HepG2 (cell line): ENCODE measurements around the gene RCOR1. TPM values are rescaled to one million over a fixed set of nuclear protein-coding genes. Genes with fewer than 3 reads are reported as not detected.

ENCODE experiments used
- HIVEP1 ChIP-seq: sonication (generic); formaldehyde crosslinking; IDR thresholded peaks from 2 replicates; pipeline ENCODE4 v1.4.0; 2020; ENCODE audit warnings: mild to moderate bottlenecking, missing genetic modification reagents
- HOXA7 ChIP-seq: sonication (generic); formaldehyde crosslinking; IDR thresholded peaks from 2 replicates; pipeline ENCODE4 v1.8.1; 2022; ENCODE audit warnings: mild to moderate bottlenecking, missing genetic modification reagents, moderate library complexity
- MEIS1 ChIP-seq: sonication (generic); formaldehyde crosslinking; IDR thresholded peaks from 2 replicates; pipeline ENCODE4 v1.9.0; 2021; ENCODE audit warnings: mild to moderate bottlenecking, missing genetic modification reagents, moderate library complexity, borderline replicate concordance
- MXI1 ChIP-seq: IDR thresholded peaks from 3 replicates; pipeline ENCODE4 v1.6.1; 2012; ENCODE audit warnings: low read depth, low read length, inconsistent platforms, borderline replicate concordance
- NFATC3 ChIP-seq: sonication (generic); formaldehyde crosslinking; IDR thresholded peaks from 2 replicates; pipeline ENCODE4 v1.5.1; 2020; ENCODE audit warnings: mild to moderate bottlenecking, missing genetic modification reagents
- SAFB2 ChIP-seq: sonication (generic); formaldehyde crosslinking; IDR thresholded peaks from 2 replicates; pipeline ENCODE4 v1.5.1; 2020; ENCODE audit warnings: missing genetic modification reagents, low read depth, mild to moderate bottlenecking, borderline replicate concordance
- ZNF124 ChIP-seq: sonication (generic); formaldehyde crosslinking; IDR thresholded peaks from 2 replicates; pipeline ENCODE4 v1.4.0; 2020; ENCODE audit warnings: missing genetic modification reagents
- ZNF292 ChIP-seq: sonication (generic); formaldehyde crosslinking; IDR thresholded peaks from 2 replicates; pipeline ENCODE4 v1.8.1; 2022; ENCODE audit warnings: mild to moderate bottlenecking, low read depth, missing genetic modification reagents, borderline replicate concordance
- ZNF543 ChIP-seq: sonication (generic); formaldehyde crosslinking; IDR thresholded peaks from 2 replicates; pipeline ENCODE4 v1.4.0; 2020; ENCODE audit warnings: mild to moderate bottlenecking, missing genetic modification reagents
- ZNF614 ChIP-seq: IDR thresholded peaks from 2 replicates; pipeline ENCODE4 v1.6.1; 2018; ENCODE audit warnings: missing biosample characterization, missing genetic modification reagents, inconsistent platforms, borderline replicate concordance
- ZNF670 ChIP-seq: sonication (generic); formaldehyde crosslinking; IDR thresholded peaks from 2 replicates; pipeline ENCODE4 v1.8.0; 2022; ENCODE audit warnings: mild to moderate bottlenecking, missing genetic modification reagents, borderline replicate concordance
- ZNF781 ChIP-seq: sonication (generic); formaldehyde crosslinking; IDR thresholded peaks from 2 replicates; pipeline ENCODE4 v1.5.1; 2020; ENCODE audit warnings: borderline replicate concordance, mild to moderate bottlenecking, missing genetic modification reagents; ENCODE audit errors: not compliant biosample characterization
- ZSCAN9 ChIP-seq: IDR thresholded peaks from 2 replicates; pipeline ENCODE4 v1.6.1; 2016; ENCODE audit warnings: borderline replicate concordance
- polyA plus RNA-seq, 8 experiments: library from polyadenylated mRNA; depleted of rRNA in 3 of 8; stranded (reverse) in 7 of 8; unstranded in 1 of 8; fragments of >200 nt; fragmentation: Illumina TruSeq in 4 of 8; extraction: Trizol in 4 of 8; gene quantifications; 2 replicates each; pipeline versions ENCODE4 v1.2.1 to v1.2.3, GENCODE V29; 2011 to 2016; ENCODE audit warnings: low read depth in 4 of 8, missing spikeins in 1 of 8, mixed read lengths in 1 of 8; ENCODE audit not compliant: insufficient read depth in 1 of 8
- total RNA-seq, 5 experiments: library from RNA; depleted of rRNA; stranded (reverse); fragments of >200 nt; fragmentation: Illumina TruSeq; extraction: Trizol; gene quantifications; 2 replicates each; pipeline ENCODE4 v1.2.3, GENCODE V29; 2016; ENCODE audit warnings: low read depth in 1 of 5
- TF ChIP-seq, protein P1 (sequence below): sonication (generic); formaldehyde crosslinking; IDR thresholded peaks from 2 replicates; pipeline ENCODE4 v1.5.1; 2020; ENCODE audit warnings: missing genetic modification reagents, mild to moderate bottlenecking, borderline replicate concordance
- TF ChIP-seq, protein P2 (sequence below): IDR thresholded peaks from 2 replicates; pipeline ENCODE4 v1.6.1; 2012; ENCODE audit warnings: low read length, improper control_type of control experiment
- TF ChIP-seq, protein P3 (sequence below): sonication (generic); formaldehyde crosslinking; conservative IDR thresholded peaks from 2 replicates; pipeline ENCODE4 v1.4.0; 2020; ENCODE audit warnings: mild to moderate bottlenecking, missing genetic modification reagents, moderate library complexity
- TF ChIP-seq, protein P4 (sequence below): IDR thresholded peaks from 2 replicates; pipeline ENCODE4 v1.6.1; 2016; ENCODE audit warnings: low read depth, borderline replicate concordance

Gene RCOR1
- total and polyA plus RNA-seq, 2 of the 13 experiments (the other 11 are each of a cell fraction or from before 2014, with no cell fraction given): 10.2 to 11.1 TPM

DNA sequence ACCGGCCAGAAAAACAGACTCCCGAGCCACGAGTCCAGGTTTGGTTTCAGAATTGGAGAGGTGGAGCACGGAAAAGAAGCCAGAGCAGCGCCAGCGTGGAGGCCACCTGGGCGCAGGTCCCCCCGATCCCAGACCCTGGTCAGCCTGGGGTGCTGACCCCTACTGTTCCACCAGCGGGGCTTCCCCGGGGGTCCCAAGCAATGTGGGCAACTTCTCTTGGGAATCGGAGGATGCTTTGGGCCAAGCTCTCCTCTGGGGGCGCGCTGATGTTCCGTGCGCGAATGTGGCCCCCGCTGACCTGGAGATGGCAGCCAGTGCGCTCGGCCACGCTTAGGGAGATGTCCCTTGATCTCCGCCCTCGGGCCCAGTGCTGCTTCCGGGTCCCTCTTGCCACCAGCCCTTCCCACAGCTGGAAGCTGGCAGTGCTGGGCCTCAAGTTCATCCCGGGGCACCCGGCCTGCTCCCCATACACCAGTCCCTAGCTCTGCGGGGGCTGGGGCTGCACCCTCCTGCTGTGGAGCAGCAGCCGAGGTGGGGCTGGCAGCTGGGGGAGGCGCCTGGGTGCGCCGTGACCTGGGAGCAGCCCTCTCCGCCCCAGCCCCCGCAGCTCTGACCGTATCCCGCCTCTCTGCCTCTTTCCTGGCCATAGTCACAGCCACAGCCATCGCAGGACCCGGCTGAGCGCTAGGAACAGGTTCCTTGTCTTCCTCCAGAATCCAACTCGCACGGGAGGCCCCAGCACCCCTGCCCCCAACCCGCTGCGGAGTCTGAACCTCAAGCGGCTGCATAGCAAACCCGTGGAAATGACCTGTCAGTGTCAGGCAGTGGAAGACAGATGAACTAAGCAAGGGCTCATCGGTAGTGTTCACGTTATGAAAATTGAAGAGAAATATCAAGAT is 91.2 kb downstream of the RCOR1 start (continued):
- TF ChIP-seq, protein P1, sequence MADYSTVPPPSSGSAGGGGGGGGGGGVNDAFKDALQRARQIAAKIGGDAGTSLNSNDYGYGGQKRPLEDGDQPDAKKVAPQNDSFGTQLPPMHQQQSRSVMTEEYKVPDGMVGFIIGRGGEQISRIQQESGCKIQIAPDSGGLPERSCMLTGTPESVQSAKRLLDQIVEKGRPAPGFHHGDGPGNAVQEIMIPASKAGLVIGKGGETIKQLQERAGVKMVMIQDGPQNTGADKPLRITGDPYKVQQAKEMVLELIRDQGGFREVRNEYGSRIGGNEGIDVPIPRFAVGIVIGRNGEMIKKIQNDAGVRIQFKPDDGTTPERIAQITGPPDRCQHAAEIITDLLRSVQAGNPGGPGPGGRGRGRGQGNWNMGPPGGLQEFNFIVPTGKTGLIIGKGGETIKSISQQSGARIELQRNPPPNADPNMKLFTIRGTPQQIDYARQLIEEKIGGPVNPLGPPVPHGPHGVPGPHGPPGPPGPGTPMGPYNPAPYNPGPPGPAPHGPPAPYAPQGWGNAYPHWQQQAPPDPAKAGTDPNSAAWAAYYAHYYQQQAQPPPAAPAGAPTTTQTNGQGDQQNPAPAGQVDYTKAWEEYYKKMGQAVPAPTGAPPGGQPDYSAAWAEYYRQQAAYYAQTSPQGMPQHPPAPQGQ (CRISPR knock-in tag): no peak
- peak; percentile 94 for TF ChIP-seq ZNF543
- TF ChIP-seq SAFB2: 0 out of 2 replicates have a peak, but pooled peaks have one; percentile 50
- TF ChIP-seq, protein P2, sequence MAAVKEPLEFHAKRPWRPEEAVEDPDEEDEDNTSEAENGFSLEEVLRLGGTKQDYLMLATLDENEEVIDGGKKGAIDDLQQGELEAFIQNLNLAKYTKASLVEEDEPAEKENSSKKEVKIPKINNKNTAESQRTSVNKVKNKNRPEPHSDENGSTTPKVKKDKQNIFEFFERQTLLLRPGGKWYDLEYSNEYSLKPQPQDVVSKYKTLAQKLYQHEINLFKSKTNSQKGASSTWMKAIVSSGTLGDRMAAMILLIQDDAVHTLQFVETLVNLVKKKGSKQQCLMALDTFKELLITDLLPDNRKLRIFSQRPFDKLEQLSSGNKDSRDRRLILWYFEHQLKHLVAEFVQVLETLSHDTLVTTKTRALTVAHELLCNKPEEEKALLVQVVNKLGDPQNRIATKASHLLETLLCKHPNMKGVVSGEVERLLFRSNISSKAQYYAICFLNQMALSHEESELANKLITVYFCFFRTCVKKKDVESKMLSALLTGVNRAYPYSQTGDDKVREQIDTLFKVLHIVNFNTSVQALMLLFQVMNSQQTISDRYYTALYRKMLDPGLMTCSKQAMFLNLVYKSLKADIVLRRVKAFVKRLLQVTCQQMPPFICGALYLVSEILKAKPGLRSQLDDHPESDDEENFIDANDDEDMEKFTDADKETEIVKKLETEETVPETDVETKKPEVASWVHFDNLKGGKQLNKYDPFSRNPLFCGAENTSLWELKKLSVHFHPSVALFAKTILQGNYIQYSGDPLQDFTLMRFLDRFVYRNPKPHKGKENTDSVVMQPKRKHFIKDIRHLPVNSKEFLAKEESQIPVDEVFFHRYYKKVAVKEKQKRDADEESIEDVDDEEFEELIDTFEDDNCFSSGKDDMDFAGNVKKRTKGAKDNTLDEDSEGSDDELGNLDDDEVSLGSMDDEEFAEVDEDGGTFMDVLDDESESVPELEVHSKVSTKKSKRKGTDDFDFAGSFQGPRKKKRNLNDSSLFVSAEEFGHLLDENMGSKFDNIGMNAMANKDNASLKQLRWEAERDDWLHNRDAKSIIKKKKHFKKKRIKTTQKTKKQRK: no peak
- TF ChIP-seq ZNF124 (CRISPR knock-in tag): no peak
- TF ChIP-seq MEIS1 (CRISPR knock-in tag): 0 out of 2 replicates have a peak, but pooled peaks have one; percentile 80
- peak; percentile 38; the same call in 1 of the 2 replicates for TF ChIP-seq ZNF614 (CRISPR knock-in tag)
- peak; percentile 82; the same call in 1 of the 2 replicates for TF ChIP-seq ZNF292 (CRISPR knock-in tag)
- no peak for TF ChIP-seq NFATC3 (CRISPR knock-in tag)
- TF ChIP-seq MXI1: peak; percentile 54; the same call in 1 of the 3 replicates
- no peak for TF ChIP-seq ZSCAN9 (CRISPR knock-in tag)
- TF ChIP-seq, protein P3, sequence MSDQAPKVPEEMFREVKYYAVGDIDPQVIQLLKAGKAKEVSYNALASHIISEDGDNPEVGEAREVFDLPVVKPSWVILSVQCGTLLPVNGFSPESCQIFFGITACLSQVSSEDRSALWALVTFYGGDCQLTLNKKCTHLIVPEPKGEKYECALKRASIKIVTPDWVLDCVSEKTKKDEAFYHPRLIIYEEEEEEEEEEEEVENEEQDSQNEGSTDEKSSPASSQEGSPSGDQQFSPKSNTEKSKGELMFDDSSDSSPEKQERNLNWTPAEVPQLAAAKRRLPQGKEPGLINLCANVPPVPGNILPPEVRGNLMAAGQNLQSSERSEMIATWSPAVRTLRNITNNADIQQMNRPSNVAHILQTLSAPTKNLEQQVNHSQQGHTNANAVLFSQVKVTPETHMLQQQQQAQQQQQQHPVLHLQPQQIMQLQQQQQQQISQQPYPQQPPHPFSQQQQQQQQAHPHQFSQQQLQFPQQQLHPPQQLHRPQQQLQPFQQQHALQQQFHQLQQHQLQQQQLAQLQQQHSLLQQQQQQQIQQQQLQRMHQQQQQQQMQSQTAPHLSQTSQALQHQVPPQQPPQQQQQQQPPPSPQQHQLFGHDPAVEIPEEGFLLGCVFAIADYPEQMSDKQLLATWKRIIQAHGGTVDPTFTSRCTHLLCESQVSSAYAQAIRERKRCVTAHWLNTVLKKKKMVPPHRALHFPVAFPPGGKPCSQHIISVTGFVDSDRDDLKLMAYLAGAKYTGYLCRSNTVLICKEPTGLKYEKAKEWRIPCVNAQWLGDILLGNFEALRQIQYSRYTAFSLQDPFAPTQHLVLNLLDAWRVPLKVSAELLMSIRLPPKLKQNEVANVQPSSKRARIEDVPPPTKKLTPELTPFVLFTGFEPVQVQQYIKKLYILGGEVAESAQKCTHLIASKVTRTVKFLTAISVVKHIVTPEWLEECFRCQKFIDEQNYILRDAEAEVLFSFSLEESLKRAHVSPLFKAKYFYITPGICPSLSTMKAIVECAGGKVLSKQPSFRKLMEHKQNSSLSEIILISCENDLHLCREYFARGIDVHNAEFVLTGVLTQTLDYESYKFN (CRISPR knock-in tag): peak; percentile 69
- TF ChIP-seq HIVEP1: peak; percentile 34; the same call in 1 of the 2 replicates
- 0 out of 2 replicates have a peak, but pooled peaks have one; percentile 46 for TF ChIP-seq ZNF670
- no peak for TF ChIP-seq HOXA7 (CRISPR knock-in tag)
- TF ChIP-seq, protein P4, sequence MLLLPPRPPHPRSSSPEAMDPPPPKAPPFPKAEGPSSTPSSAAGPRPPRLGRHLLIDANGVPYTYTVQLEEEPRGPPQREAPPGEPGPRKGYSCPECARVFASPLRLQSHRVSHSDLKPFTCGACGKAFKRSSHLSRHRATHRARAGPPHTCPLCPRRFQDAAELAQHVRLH (CRISPR knock-in tag): peak; percentile 34; the same call in 1 of the 2 replicates
- peak; percentile 44 for TF ChIP-seq ZNF781
